ENCODE data around the gene TIMM9. TPM values are rescaled to one million over a fixed set of nuclear protein-coding genes. Genes with fewer than 3 reads are reported as not detected.

The TIMM9 gene, protein sequence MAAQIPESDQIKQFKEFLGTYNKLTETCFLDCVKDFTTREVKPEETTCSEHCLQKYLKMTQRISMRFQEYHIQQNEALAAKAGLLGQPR
- total RNA-seq: 100 to 1,000 TPM in 2 of 5 donors, 10 to 100 TPM in 2, not detected in 1; 46.8 to 242 (median 88.0) TPM
- 10 to 100 TPM; 61.6 to 78.7 (median 70.7) TPM for polyA plus RNA-seq
- long read RNA-seq, donor 1, partial matches to known transcripts: 0 of 1 reads
- long read RNA-seq, donor 1, other reads (novel, unspliced or antisense): 0 of 1 reads
- long read RNA-seq, donor 2, partial matches to known transcripts: 0 of 1 reads
- long read RNA-seq, donor 2, other reads (novel, unspliced or antisense): 0 of 1 reads
- long read RNA-seq, donor 3, partial matches to known transcripts: 0 of 2 reads
- long read RNA-seq, donor 3, other reads (novel, unspliced or antisense): 0 of 2 reads
- long read RNA-seq, donor 4: 0 reads
- long read RNA-seq, donor 5, partial matches to known transcripts: 17 of 23 reads
- long read RNA-seq, donor 5, other reads (novel, unspliced or antisense): 0 of 23 reads
- long read RNA-seq, donor 6, transcript TIMM9-205 (4 exons, 430 nt): major isoform, 6 of 47 reads
- long read RNA-seq, donor 6, partial matches to known transcripts: 41 of 47 reads
- long read RNA-seq, donor 6, other reads (novel, unspliced or antisense): 0 of 47 reads
- long read RNA-seq, donor 7, partial matches to known transcripts: 11 of 12 reads
- long read RNA-seq, donor 7, other reads (novel, unspliced or antisense): 0 of 12 reads
- long read RNA-seq, donor 8, partial matches to known transcripts: 7 of 9 reads
- long read RNA-seq, donor 8, other reads (novel, unspliced or antisense): 0 of 9 reads
- long read RNA-seq, donor 9, partial matches to known transcripts: 7 of 12 reads
- long read RNA-seq, donor 9, other reads (novel, unspliced or antisense): 0 of 12 reads
- long read RNA-seq, donor 10, partial matches to known transcripts: 5 of 6 reads
- long read RNA-seq, donor 10, other reads (novel, unspliced or antisense): 0 of 6 reads

DNA sequence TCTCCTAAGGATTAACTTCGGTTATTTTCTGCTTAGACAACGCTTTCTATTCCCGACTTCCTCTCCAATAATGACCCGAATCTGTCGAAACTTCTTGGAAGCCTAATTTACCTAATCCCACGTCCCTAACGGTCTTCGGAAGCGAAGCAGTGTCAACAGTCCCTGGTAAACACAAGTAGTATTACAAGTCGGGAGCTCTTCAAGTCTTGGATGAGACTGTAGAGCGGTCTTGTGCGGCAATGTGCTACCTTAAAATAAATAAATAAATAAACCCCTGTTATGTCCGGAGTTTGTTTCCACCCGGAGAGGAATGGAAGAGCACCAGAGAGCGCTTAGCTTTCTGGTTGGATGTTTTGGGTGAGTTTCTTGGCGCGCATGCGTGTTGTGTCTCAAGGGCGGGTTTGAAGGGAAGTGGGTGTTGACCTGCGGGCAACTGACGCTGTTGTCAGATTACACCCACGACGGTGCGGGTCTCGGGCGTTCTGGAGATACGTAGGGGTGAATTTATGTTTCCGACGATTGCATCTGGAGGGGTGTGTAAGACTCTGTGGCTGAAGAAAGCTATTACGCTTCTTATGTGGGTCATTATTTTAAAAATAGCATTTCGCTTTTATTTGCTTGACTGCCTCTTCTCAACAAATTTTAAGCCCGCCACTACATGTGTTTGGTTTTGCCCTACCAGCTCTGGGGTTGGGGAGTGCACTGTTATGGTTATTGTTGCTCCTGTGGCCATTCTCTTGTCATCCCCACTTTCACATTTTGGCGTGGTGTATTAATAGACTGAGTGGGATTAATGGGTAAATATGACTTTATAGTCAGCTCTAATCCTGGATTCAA, at the start of gene TIMM9, which contains the start of gene KIAA0586:
TIMM9 (minus strand) TSS at position 251 of the 837 bp plus-strand sequence. CDS start 15,586 bp downstream, outside the sequence.
KIAA0586 (plus strand) TSS at position 439 of the 837 bp plus-strand sequence. CDS start 546 bp downstream, outside the sequence.
- Histone ChIP-seq H3K36me3 (peaks cover 12 to 36% (median 30%) of the 10 kb centered on the region in 4 donors), H3K9me3 (no peaks in the 10 kb centered on the region), H3K4me3 (peak within 1 kb of the TSS; percentile 81 to 99 (median 91)), H3K27ac (peak within 1 kb of the TSS; percentile 85 to 95 (median 92)), H3K4me1 (peaks cover 15 to 44% (median 34%) of the 10 kb centered on the region in 4 donors), H3K27me3 (no peaks in the 10 kb centered on the region)
- TF ChIP-seq EP300 (IDR thresholded peaks at IDR 0.05) (no peak), POLR2A (IDR thresholded peaks at IDR 0.05) (peak in 2 of 4 donors; percentile 26 to 60), POLR2AphosphoS5 (IDR thresholded peaks at IDR 0.05) (peak; percentile 89 to 93 (median 92))
- TF ChIP-seq, protein P1, sequence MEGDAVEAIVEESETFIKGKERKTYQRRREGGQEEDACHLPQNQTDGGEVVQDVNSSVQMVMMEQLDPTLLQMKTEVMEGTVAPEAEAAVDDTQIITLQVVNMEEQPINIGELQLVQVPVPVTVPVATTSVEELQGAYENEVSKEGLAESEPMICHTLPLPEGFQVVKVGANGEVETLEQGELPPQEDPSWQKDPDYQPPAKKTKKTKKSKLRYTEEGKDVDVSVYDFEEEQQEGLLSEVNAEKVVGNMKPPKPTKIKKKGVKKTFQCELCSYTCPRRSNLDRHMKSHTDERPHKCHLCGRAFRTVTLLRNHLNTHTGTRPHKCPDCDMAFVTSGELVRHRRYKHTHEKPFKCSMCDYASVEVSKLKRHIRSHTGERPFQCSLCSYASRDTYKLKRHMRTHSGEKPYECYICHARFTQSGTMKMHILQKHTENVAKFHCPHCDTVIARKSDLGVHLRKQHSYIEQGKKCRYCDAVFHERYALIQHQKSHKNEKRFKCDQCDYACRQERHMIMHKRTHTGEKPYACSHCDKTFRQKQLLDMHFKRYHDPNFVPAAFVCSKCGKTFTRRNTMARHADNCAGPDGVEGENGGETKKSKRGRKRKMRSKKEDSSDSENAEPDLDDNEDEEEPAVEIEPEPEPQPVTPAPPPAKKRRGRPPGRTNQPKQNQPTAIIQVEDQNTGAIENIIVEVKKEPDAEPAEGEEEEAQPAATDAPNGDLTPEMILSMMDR (IDR thresholded peaks at IDR 0.05): peak in 1 of 7 experiments; percentile 20
- intact Hi-C loops (cut with DNase I; ENCODE audit: low total_unique reads): no loop called here
- DNase-seq: peak; percentile 96 to 99
- 0 to 1% (median 0%) methylated on average over 33 of the region's 33 CpGs for WGBS, 5 donors

DNA sequence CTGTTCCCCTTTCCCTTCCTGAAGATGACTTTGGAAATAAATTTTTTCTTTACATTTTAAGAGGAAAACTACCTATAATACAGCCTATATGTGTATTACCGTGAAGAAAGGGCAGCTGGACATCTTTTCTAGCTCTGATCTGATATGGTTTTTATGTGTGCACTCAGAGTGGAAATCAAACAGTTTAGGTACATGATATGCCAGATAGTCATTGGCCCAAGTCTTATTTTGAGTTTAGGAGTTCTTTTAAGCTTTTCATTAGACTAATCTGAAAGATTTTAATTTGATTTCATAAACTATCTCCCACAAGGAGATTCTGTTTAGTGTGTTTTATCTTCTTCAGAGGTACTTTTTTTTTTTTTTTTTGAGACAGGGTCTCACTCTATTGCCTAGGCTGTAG, 49.0 kb upstream of the TIMM9 start:
- Histone ChIP-seq H3K36me3 (peaks cover 3 to 66% (median 50%) of the 10 kb centered on the region in 4 donors), H3K27ac (no peak overlapping the region), H3K4me3 (no peak overlapping the region), H3K4me1 (no peaks in the 10 kb centered on the region), H3K27me3 (no peaks in the 10 kb centered on the region), H3K9me3 (no peaks in the 10 kb centered on the region)
- intact Hi-C loops (cut with DNase I; ENCODE audit: low total_unique reads): no loop called here
- WGBS, 5 donors: 73 to 98% (median 96%) methylated on average over 1 of the region's 1 CpG
- no peak for DNase-seq
- no peak for TF ChIP-seq POLR2A (IDR thresholded peaks at IDR 0.05)
- no peak for TF ChIP-seq EP300 (IDR thresholded peaks at IDR 0.05)
- TF ChIP-seq POLR2AphosphoS5 (IDR thresholded peaks at IDR 0.05): no peak
- TF ChIP-seq, protein P1 (IDR thresholded peaks at IDR 0.05): no peak

DNA sequence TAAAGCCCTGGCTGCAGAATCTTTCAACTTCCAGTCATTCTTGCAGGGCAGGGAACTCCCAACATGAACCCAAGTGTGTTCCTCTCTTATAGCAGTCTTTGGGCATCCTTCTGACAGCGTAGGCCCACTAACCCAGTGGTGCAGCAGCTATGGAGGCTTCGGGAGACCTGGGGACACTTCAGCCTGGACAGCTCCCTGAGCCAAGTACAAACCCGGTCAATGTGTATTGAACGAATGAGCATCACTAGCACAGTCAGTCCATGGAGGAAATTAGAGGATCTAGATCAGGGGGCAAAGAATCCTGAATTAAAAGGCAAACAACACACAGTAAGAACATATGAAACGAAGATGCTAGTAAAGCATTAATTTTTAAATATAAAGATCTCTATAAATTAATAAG, 42.0 kb upstream of the TIMM9 start:
- intact Hi-C loops (cut with DNase I; ENCODE audit: low total_unique reads): no loop called here
- Histone ChIP-seq H3K4me3 (no peak overlapping the region), H3K36me3 (peaks cover 15 to 69% (median 59%) of the 10 kb centered on the region in 4 donors), H3K27me3 (no peaks in the 10 kb centered on the region), H3K9me3 (no peaks in the 10 kb centered on the region), H3K4me1 (no peaks in the 10 kb centered on the region), H3K27ac (no peak overlapping the region)
- TF ChIP-seq POLR2A (IDR thresholded peaks at IDR 0.05) (no peak), EP300 (IDR thresholded peaks at IDR 0.05) (no peak), POLR2AphosphoS5 (IDR thresholded peaks at IDR 0.05) (no peak)
- TF ChIP-seq, protein P1 (IDR thresholded peaks at IDR 0.05): no peak
- 90 to 96% (median 95%) methylated on average over 5 of the region's 5 CpGs for WGBS, 5 donors
- no peak for DNase-seq
